NCI-H1417 treated with DMSO at 0.1 percent for 48 hours (cell line): Measurements from ENCODE around the gene ORMDL3.

Experiments used
- DNase-seq: peaks from one replicate; lab custom pipeline; 2025; lab: John Stamatoyannopoulos, UW

The ORMDL3 gene

GRCh38 chr17:39927101-39927928 is at the start of gene ORMDL3, which contains the start of gene LRRC3C:
Gene ORMDL3, minus strand, starts transcription at chr17:39927601. Its CDS starts 3,398 bp downstream, at chr17:39924203.
Gene LRRC3C, plus strand, starts transcription at chr17:39927732. Its CDS starts 13,792 bp downstream, at chr17:39941524.
- peak; percentile 44 for DNase-seq

GRCh38 chr17:39975801-39976200 is 48.4 kb upstream of the ORMDL3 start:
- no peak for DNase-seq

- DNase-seq, result no peak
These were observed 47.0 kb upstream of the ORMDL3 start for GRCh38 chr17:39974433-39974832.

GRCh38 chr17:39973496-39973895 is 46.1 kb upstream of the ORMDL3 start:
- no peak for DNase-seq

GRCh38 chr17:39972271-39972670 is 44.9 kb upstream of the ORMDL3 start:
- DNase-seq, result no peak

GRCh38 chr17:39971076-39971603 is 43.7 kb upstream of the ORMDL3 start:
- no peak for DNase-seq

- DNase-seq, result no peak
These were observed 42.8 kb upstream of the ORMDL3 start for GRCh38 chr17:39970157-39970692.

GRCh38 chr17:39969375-39969774 is 42.0 kb upstream of the ORMDL3 start:
- DNase-seq, result no peak

- DNase-seq, result no peak
These were observed 41.4 kb upstream of the ORMDL3 start for GRCh38 chr17:39968761-39969160.

- no peak for DNase-seq
These were observed 39.4 kb upstream of the ORMDL3 start for GRCh38 chr17:39966771-39967170.

- DNase-seq, result no peak
These were observed 37.8 kb upstream of the ORMDL3 start for GRCh38 chr17:39965017-39965699.

- no peak for DNase-seq
These were observed 36.4 kb upstream of the ORMDL3 start for GRCh38 chr17:39963829-39964228.

GRCh38 chr17:39962642-39963220 is 35.3 kb upstream of the ORMDL3 start, which contains the start of gene GSDMA:
Gene GSDMA, plus strand, starts transcription at chr17:39963004. Its CDS starts 2,684 bp downstream, at chr17:39965688.
- DNase-seq, result no peak

- DNase-seq, result no peak
These were observed 33.2 kb upstream of the ORMDL3 start for GRCh38 chr17:39960524-39961041.

GRCh38 chr17:39955726-39956225 is 28.4 kb upstream of the ORMDL3 start:
- no peak for DNase-seq

GRCh38 chr17:39954876-39955275 is 27.5 kb upstream of the ORMDL3 start:
- DNase-seq, result no peak

GRCh38 chr17:39953471-39953888 is 26.1 kb upstream of the ORMDL3 start:
- no peak for DNase-seq

GRCh38 chr17:39952680-39953470 is 25.5 kb upstream of the ORMDL3 start:
- DNase-seq, result peak; percentile 33

- no peak for DNase-seq
These were observed 24.7 kb upstream of the ORMDL3 start for GRCh38 chr17:39951924-39952679.

- DNase-seq, result no peak
These were observed 23.5 kb upstream of the ORMDL3 start for GRCh38 chr17:39950871-39951348.
